HG03039 (cell line): Measurements from ENCODE around the gene FUT7.
"Not testable (repeated sequence)": the region's sequence is repeated elsewhere in the genome, so short reads cannot be mapped to it uniquely, and the experiment has no call there.

Experiments used
- ATAC-seq: cut with Tn5 transposase; IDR thresholded peaks from one replicate; pipeline ENCODE4 v1.9.1; 2021; ENCODE audit warnings: mild to moderate bottlenecking, moderate library complexity; ENCODE audit not compliant: unreplicated experiment

FUT7 gene

GRCh38 chr9:137006116-137007003 is 25.5 kb downstream of the FUT7 start:
- ATAC-seq, result no peak

GRCh38 chr9:137004285-137004684 is 27.6 kb downstream of the FUT7 start:
- ATAC-seq, result not testable (repeated sequence)

DNA sequence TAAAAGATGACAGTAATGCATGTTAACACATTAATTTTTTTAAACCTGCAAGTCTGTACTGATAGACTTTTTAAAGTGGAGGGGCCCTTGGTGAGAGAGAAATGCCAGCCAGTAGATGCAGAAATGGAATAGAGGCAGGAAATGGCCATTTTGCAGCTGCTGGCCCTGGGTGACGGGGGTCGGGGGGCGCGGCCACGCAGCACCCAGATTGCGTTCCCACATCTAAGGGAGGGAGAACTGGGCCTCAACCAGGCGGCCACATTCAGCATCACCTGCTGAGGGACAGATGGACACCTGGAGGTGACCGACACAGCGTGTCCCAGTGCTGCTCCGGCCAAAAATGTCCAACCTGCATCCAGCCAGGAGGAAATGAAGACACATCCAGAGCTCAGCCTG is 29.2 kb downstream of the FUT7 start:
- no peak for ATAC-seq

DNA sequence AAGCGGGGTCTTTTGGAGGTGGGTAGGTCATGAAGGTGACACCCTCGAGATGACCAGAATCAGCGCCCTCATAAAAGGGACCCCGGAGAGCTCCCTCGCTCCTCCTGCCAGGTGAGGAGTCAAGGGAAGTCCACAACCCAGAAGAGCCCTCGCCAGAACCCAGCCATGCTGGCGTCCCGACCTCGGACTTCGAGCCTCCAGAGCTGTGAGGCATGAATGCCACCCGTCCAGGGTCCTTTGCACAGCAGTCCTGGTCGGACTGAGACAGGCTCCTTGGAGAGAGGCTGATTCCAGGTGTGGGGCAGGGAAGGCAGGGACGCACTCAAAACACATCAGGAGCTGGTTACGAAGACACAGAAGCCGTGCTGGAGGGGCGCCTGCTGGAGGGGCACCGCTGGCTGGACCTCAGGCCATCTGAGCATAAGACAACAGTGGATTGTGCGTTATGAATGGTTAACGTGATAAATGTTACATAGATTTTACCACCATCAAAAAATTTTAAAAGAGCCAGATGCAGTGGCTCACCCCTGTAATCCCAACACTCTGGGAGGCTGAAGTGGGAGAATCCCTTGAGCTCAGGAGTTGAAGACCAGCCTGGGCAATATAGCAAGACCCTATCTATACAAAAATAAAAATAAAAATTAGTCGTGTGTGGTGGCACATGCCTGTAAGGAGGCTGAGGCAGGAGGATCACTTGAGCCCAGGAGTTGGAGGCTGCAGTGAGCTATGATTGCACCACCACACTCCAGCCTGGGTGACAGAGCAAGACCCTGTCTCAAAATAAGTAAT is 29.8 kb downstream of the FUT7 start:
- ATAC-seq, result no peak

GRCh38 chr9:137000177-137000930 is 31.5 kb downstream of the FUT7 start:
- ATAC-seq, result no peak

DNA sequence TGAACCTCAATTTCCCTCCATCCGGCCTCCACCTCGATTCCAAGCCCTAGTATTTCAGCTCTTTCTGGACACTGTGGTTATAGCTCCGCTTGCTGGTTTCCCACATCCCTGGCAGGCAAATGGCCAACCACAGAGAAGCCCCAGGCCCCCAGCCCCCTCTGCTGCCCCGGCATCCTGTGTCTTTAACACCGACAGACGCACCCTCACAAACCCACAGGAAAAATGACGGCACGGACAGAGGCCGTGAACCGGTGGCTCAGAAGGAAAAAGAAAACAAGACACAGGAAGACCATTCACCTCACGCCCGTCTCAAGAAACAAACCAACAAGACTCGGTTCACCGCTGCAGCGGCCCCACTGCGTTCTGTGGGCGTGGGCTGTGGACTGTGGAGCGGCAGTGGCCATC is 34.1 kb downstream of the FUT7 start:
- no peak for ATAC-seq

- no peak for ATAC-seq
Observed at GRCh38 chr9:136997371-136997770, 34.5 kb downstream of the FUT7 start.

- no peak for ATAC-seq
Observed at GRCh38 chr9:136996361-136997292, 35.3 kb downstream of the FUT7 start, which contains the start of gene CLIC3. CLIC3 (minus strand) TSS chr9:136996568; CDS start chr9:136996543, 25 bp downstream.

- no peak for ATAC-seq
Observed at GRCh38 chr9:136995772-136996311, 36.0 kb downstream of the FUT7 start.

DNA sequence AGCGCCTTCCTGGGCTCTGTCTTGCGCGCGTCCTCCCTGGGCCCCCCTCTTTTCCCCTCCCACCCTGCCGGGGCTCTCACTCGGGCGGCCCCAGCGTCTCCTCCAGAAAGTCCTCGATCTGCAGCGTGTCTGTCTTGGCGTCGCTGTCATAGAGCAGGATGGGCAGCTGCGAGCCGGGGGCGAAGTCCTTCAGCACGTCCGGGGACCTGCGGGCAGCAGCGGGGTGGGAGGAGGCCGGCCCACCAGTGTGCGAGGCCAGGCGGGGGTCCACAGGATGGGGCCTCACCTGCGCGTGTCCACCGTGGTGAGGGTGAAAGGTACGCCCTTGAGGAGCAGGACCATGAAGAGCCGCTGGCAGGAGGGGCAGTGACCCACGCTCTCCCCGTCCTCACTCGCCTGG is 36.5 kb downstream of the FUT7 start:
- no peak for ATAC-seq

DNA sequence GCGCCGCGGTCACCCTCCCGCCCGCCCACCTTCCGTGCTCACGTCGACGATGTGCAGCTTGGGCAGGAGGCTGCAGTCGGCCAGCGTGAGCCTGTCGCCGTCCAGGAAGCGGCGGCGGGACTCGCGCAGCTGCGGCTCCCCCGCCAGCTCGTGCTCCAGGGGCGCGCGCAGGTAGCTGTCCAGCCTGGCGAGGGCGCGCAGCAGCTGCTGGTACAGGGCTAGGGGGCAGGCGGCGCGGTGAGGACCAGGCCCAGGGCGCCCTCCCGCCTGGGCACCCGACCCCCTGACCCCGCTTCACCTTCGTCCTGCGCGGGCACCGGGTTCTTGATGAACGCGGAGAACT is 37.0 kb downstream of the FUT7 start:
- no peak for ATAC-seq

- ATAC-seq, result no peak
Observed at GRCh38 chr9:136994180-136994887, 37.6 kb downstream of the FUT7 start.

DNA sequence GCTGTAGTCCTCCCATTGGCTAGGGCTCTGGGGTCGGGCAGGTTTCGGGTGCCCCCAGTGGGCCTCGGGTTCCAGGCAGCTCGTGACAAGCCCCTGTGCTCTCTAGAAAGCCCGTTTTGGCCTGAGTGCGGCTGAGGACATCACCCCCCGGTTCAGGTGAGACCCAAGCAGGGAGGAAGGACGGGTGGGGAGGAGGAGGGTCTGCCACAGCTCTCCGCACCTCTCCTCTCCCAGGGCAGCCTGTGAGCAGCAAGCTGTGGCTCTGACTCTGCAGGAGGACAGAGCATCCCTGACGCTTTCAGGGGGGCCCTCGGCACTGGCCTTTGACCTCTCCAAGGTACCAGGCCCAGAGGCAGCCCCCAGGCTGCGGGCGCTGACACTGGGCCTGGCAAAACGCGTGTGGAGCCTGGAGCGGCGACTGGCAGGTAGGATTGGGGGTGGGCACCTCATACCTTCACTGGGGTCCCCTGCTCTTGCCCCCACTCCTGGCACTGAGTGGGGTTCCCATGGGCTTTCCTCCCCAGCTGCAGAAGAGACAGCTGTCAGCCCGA is 39.0 kb downstream of the FUT7 start:
- ATAC-seq, result no peak

GRCh38 chr9:136991993-136992818 is 39.7 kb downstream of the FUT7 start, which contains the start of gene PAXX:
PAXX (plus strand) TSS chr9:136992422; CDS start chr9:136992444, 22 bp downstream.
- peak; percentile 72 for ATAC-seq

GRCh38 chr9:136990242-136990911 is 41.5 kb downstream of the FUT7 start:
- ATAC-seq, result no peak

GRCh38 chr9:136988872-136989271 is 43.0 kb downstream of the FUT7 start:
- no peak for ATAC-seq

DNA sequence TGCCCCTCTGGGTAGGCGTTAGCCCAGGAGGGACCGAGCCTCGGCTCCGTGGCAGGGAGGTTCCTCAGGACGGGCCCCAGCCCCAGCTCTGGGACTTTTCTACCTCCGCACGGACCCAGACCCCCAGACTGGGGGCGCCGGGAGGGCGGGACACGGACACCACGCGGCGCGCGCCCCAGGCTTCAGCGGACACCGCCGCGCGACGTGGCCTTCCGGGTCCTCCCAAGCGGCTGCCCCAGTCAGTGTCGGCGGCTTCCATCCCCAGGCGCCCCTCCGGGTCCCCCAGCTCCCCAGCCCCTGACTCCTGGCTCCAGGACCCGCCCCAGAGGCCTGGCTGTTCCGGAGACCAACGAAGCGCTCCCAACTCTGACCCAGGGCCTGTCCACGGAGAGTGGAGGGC is 46.0 kb downstream of the FUT7 start:
- ATAC-seq, result no peak
